Subcutaneous adipose tissue (tissue), 4 donors: ENCODE results near the gene DICER1. TPM values are rescaled to one million over a fixed set of nuclear protein-coding genes. Genes with fewer than 3 reads are reported as not detected.

ENCODE experiments used
- CTCF ChIP-seq: fragments of 450-650 bp; IDR thresholded peaks from one replicate; pipeline ENCODE4 v1.5.1; 2016; ENCODE audit warnings: low read depth, mild to moderate bottlenecking, control low read depth, antibody characterized with exemption, moderate library complexity
- total RNA-seq, 4 donors: library from RNA; depleted of rRNA; stranded (reverse); fragments of >200 nt; gene quantifications; one replicate each; pipeline ENCODE4 v1.1.0, GENCODE V29; 2016

The DICER1 gene
- total RNA-seq, 4 donors from 2014 or later, result 76.2 to 137 (median 99.0) TPM

- TF ChIP-seq CTCF, result no peak
These were observed 88.8 kb downstream of the DICER1 start for GRCh38 chr14:95068521-95068920.

- no peak for TF ChIP-seq CTCF
These were observed 89.2 kb downstream of the DICER1 start for GRCh38 chr14:95068080-95068479.

- TF ChIP-seq CTCF, result no peak
These were observed 89.8 kb downstream of the DICER1 start for GRCh38 chr14:95067526-95067925.

DNA sequence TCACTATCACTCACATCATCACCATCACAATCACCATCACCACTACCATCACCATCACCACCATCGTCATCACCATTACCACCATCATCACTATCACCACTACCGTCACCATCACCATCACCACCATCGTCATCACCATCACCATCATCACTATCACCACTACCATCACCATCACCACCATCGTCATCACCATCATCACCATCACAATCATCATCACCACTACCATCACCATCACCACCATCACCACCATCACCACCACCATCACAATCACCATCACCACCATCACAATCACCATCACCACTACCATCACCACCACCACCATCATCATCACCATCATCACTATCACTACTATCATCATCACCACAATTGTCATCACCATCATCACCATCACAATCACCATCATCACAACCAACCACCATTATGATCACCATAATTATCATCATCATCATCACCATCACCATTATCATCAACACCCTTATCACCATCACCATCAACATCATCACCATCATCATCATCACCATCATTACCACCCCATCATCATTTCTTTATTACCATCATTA lies 90.8 kb downstream of the DICER1 start:
- TF ChIP-seq CTCF, result no peak

DNA sequence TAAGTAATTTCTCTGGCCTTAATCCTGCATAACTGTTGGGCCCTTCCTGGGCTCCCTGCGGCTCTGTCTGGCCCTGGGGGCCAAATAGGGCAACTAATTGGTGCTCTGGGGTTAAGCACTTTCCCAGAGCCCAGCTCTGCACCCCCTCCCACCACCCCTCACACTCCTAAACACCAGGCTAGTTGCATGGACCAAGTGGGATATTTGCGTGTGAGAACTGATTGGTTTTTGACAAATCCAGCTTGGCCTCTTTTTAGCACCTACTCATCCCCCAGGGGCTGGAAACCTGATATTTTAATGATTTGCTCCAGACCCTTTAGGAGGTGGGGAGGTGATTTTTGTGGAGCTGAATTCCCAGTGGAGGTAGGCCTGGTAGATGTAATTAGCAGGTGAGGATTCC lies 91.9 kb downstream of the DICER1 start:
- no peak for TF ChIP-seq CTCF

GRCh38 chr14:95064734-95065133 lies 92.6 kb downstream of the DICER1 start:
- no peak for TF ChIP-seq CTCF

DNA sequence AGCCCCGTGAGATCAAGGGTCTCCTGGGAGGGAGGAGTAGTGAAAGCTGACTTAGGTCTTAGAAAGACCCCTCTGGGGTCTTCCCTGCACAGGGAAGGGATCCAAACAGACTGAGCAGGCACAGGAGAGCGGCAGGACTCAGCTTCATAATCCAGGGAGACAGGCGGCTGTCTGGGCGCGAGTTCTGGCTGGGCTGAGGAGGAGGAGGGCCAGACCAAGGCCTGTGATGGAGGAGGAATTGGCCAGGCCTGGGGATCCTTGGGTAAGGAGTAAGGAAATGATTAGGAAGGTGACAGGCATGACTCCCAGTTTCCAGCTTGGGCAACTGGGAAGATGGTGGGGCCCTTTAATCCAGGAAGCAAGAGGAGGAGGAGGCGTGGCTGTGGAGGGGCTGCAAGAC lies 93.1 kb downstream of the DICER1 start:
- no peak for TF ChIP-seq CTCF

DNA sequence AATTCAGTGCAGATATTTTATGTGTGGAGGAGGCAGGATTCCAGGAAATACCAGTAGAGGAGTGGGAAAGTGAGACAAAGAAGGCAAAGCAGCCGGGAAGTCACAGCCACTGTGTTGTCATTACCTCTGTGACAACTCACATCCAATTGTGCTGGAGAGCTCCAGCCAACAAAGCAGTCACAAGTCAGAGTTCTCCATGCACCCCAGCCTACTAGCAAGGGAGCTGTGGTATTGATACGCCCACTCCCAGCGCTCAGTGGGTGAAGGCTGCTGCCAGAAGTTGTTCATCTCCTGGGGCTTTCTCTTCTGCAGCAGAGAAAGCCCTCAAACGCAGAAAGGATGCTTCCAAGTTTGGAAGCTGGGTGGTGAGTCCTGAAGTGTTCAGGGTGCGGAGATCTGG lies 93.9 kb downstream of the DICER1 start:
- TF ChIP-seq CTCF, result no peak
